Breast epithelium (tissue), 4 donors: ENCODE data around the gene PREP. TPM values are rescaled to one million over a fixed set of nuclear protein-coding genes. Genes with fewer than 3 reads are reported as not detected.
"Not testable (repeated sequence)": the region's sequence is repeated elsewhere in the genome, so short reads cannot be mapped to it uniquely, and the experiment has no call there.

Source experiments
- DNase-seq, 2 donors: peaks; one replicate each; pipeline ENCODE4 v3.0.0-alpha.2; 2019; ENCODE audit warnings: low spot score in 2 of 2
- H3K27ac ChIP-seq, 2 donors: fragments of 200-600 bp; sonication (generic) in 1 of 2; one replicate each; pipeline ENCODE4 v1.5.1; 2016 to 2019; ENCODE audit warnings: mild to moderate bottlenecking in 1 of 2
- H3K27me3 ChIP-seq, 2 donors: fragments of 200-600 bp; sonication (generic) in 1 of 2; one replicate each; pipeline versions ENCODE4 v1.5.1 to v1.6.0; 2017 to 2019; ENCODE audit warnings: control low read depth in 1 of 2, mild to moderate bottlenecking in 1 of 2
- H3K36me3 ChIP-seq: fragments of 200-600 bp; one replicate; pipeline ENCODE4 v1.5.1; 2019
- H3K4me1 ChIP-seq, 2 donors: fragments of 200-600 bp; sonication (generic); one replicate each; pipeline ENCODE4 v1.5.1; 2016 to 2019; ENCODE audit warnings: control low read depth in 1 of 2
- H3K4me3 ChIP-seq, 3 donors: fragments of 200-600 bp; sonication (generic); 1 replicate in 2 of 3; 2 replicates in 1 of 3; pipeline ENCODE4 v1.5.1; 2016 to 2019; ENCODE audit warnings: mild to moderate bottlenecking in 3 of 3, moderate library complexity in 2 of 3
- H3K9me3 ChIP-seq, 2 donors: fragments of 200-600 bp; sonication (generic) in 1 of 2; one replicate each; pipeline ENCODE4 v1.5.1; 2016 to 2019; ENCODE audit warnings: control low read depth in 1 of 2
- POLR2A ChIP-seq: fragments of 450-650 bp; IDR thresholded peaks from one replicate; pipeline ENCODE4 v1.6.1; 2016; ENCODE audit warnings: antibody characterized with exemption, mild to moderate bottlenecking, moderate library complexity
- POLR2AphosphoS5 ChIP-seq, 3 donors: sonication (generic); formaldehyde crosslinking; IDR thresholded peaks; one replicate each; pipeline ENCODE4 v1.6.1; 2017; ENCODE audit warnings: antibody characterized with exemption in 3 of 3
- intact Hi-C: fragments of 100-400 bp; cut with DNase I; formaldehyde crosslinking; loops from one replicate; pipeline ENCODE4 v1.15.1; 2023; ENCODE audit warnings: low total_unique reads
- total RNA-seq, 3 donors: library from RNA; depleted of rRNA; stranded (reverse); fragments of >200 nt; gene quantifications; one replicate each; pipeline ENCODE4 v1.1.0, GENCODE V29; 2016
- TF ChIP-seq, protein P1 (sequence below), 3 donors: fragments of 450-650 bp; IDR thresholded peaks; one replicate each; pipeline ENCODE4 v1.5.1; 2016 to 2017; ENCODE audit warnings: antibody characterized with exemption in 3 of 3, mild to moderate bottlenecking in 3 of 3, moderate library complexity in 3 of 3

PREP gene
- total RNA-seq, 3 donors from 2014 or later, result 18.4 to 22.3 (median 19.6) TPM

DNA sequence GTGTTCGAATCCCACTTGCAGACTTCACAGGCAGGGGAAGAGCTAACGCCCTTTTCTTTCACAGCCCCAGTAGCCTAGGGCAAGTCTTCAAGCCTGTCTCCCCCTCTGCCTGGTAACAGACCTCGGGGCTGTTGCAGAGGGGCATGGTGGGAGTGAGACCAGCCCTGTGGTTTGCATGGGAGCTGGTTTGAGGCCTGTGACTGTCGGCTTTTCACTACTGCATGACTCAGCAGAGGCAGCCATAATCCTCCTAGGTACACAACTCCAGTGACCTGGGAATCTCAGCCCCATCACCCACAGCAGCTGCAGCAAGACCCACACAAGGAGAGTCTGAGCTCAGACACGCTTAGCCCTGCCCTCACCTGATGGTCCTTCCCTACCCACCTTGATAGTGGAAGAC lies 167.7 kb downstream of the PREP start:
- Histone ChIP-seq H3K27me3 (no peaks in the 10 kb centered on the region), H3K9me3 (peaks cover 0 to 23% of the 10 kb centered on the region in 2 donors), H3K27ac (no peak overlapping the region), H3K4me3 (no peak overlapping the region), H3K4me1 (no peaks in the 10 kb centered on the region), H3K36me3 (no peaks in the 10 kb centered on the region)
- intact Hi-C loops, result no loop called here
- TF ChIP-seq, protein P1, sequence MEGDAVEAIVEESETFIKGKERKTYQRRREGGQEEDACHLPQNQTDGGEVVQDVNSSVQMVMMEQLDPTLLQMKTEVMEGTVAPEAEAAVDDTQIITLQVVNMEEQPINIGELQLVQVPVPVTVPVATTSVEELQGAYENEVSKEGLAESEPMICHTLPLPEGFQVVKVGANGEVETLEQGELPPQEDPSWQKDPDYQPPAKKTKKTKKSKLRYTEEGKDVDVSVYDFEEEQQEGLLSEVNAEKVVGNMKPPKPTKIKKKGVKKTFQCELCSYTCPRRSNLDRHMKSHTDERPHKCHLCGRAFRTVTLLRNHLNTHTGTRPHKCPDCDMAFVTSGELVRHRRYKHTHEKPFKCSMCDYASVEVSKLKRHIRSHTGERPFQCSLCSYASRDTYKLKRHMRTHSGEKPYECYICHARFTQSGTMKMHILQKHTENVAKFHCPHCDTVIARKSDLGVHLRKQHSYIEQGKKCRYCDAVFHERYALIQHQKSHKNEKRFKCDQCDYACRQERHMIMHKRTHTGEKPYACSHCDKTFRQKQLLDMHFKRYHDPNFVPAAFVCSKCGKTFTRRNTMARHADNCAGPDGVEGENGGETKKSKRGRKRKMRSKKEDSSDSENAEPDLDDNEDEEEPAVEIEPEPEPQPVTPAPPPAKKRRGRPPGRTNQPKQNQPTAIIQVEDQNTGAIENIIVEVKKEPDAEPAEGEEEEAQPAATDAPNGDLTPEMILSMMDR (IDR thresholded peaks at IDR 0.05), result no peak
- no peak for TF ChIP-seq POLR2A
- no peak for TF ChIP-seq POLR2AphosphoS5 (IDR thresholded peaks at IDR 0.05)
- no peak for DNase-seq

DNA sequence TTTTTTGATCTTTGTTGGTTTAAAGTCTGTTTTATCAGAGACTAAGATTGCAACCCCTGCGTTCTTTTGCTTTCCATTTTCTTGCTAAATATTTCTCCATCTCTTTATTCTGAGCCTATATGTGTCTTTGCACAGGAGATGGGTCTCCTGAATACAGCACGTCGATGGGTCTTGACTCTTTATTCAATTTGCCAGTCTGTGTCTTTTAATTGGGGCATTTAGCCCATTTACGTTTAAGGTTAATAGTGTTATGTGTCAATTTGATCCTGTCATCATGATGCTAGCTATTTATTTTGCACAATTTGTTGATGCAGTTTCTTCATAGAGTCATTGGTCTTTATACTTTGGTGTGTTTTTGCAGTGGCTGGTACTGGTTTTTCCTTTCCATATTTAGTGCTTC lies 171.1 kb downstream of the PREP start:
- DNase-seq, intact Hi-C loops, H3K27me3 ChIP-seq, H3K27ac ChIP-seq, H3K4me3 ChIP-seq, H3K4me1 ChIP-seq, H3K36me3 ChIP-seq: not testable (repeated sequence)
- H3K9me3 ChIP-seq, result peaks cover 0 to 11% of the 10 kb centered on the region in 2 donors

Other genes with a start within 250 kb of the PREP start
- under 1 TPM in 1 of 3 donors, not detected in 2; 0.98 TPM for gene POPDC3, start 223.1 kb downstream of the PREP start, total RNA-seq